ENCODE results near the gene EMP1.

DNA sequence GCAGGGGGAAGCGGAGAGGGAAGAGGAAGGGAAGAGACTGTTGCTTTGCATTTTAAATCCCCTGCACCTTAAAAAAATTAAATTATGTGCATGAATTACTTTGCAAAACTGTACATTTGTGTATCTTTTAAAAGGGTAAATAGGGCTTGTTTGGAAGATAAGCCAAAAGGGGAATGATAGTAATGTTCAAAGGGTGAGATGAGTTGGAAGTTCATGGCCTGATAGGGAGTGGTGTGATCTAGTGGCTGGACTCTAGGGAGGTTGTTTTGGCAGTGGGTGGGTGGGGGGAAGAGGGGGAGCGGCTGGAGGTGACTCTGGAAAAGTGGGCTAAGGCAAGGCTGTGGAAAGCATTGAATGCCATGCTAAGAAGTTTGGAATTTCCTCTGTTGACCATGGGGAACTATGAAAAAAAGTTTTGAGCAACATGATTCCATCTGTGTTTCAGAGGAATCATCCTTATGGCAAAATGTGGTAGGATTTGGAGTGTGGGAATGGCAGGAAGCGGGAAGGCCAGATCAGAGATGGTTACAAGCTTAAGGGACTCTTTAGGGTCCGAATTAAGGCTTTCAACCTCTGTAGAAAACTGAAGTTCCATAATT lies 25.5 kb upstream of the EMP1 start:
- TF ChIP-seq CTCF (IDR thresholded peaks at IDR 0.05) (no peak), POLR2A (IDR thresholded peaks at IDR 0.05) (no peak), POLR2AphosphoS5 (IDR thresholded peaks at IDR 0.05) (no peak)

Data from transverse colon (tissue), 4 donors.